Measurements from ENCODE around the gene NUDT22. TPM values are rescaled to one million over a fixed set of nuclear protein-coding genes. Genes with fewer than 3 reads are reported as not detected.

The NUDT22 gene
- total RNA-seq, 3 donors from 2014 or later (not counting 1 experiment from before 2014, with no cell fraction given) = 59.1 to 79.1 (median 74.8) TPM

DNA sequence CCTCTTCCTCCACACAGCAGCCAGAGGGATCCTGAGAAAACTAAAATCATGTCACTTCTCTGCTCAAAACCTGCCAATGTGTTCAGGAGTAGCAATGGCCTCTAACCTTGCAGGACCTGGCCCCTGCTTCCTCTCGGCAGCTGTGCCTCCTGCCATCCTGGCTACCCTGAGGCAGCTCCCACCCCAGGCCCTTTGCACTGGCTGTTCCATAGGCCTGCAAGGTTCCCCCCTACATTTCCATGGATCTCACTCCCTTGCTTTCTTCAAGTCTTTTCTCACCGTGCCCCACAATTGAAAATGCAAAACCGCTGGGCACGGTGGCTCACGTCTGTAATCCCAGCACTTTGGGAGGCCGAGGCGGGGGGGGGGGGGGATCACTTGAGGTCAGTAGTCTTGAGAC, 42.2 kb upstream of the NUDT22 start:
- peaks cover 20% of the 10 kb centered on the region for H3K4me1 ChIP-seq (ENCODE audit: control insufficient read depth, insufficient read depth, low read length)
- ATAC-seq (no peak), DNase-seq (no peak)
- no peaks in the 10 kb centered on the region for H3K36me3 ChIP-seq (ENCODE audit: control insufficient read depth, insufficient read depth, low read length)
- Mint-ChIP-seq H3K36me3 (no peaks in the 10 kb centered on the region), H3K27me3 (ENCODE audit: low read depth in 2 of 2) (no peaks in the 10 kb centered on the region), H3K27ac (no peak overlapping the region), H3K9me3 (no peaks in the 10 kb centered on the region), H3K4me1 (peaks cover 6 to 31% of the 10 kb centered on the region in 2 donors), H3K4me3 (peak overlapping the region; percentile 68)
- H3K4me3 ChIP-seq (ENCODE audit: low read length) = no peak overlapping the region
- H3K27ac ChIP-seq (ENCODE audit: low read length) = no peak overlapping the region
- TF ChIP-seq, protein P1, sequence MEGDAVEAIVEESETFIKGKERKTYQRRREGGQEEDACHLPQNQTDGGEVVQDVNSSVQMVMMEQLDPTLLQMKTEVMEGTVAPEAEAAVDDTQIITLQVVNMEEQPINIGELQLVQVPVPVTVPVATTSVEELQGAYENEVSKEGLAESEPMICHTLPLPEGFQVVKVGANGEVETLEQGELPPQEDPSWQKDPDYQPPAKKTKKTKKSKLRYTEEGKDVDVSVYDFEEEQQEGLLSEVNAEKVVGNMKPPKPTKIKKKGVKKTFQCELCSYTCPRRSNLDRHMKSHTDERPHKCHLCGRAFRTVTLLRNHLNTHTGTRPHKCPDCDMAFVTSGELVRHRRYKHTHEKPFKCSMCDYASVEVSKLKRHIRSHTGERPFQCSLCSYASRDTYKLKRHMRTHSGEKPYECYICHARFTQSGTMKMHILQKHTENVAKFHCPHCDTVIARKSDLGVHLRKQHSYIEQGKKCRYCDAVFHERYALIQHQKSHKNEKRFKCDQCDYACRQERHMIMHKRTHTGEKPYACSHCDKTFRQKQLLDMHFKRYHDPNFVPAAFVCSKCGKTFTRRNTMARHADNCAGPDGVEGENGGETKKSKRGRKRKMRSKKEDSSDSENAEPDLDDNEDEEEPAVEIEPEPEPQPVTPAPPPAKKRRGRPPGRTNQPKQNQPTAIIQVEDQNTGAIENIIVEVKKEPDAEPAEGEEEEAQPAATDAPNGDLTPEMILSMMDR (IDR thresholded peaks at IDR 0.05) = no peak
- H3K27me3 ChIP-seq (ENCODE audit: control insufficient read depth, insufficient read depth, low read length) = no peaks in the 10 kb centered on the region
- H3K9me3 ChIP-seq (ENCODE audit: control insufficient read depth, insufficient read depth, low read length) = no peaks in the 10 kb centered on the region
- intact Hi-C loops (cut with micrococcal nuclease) = no loop called here
- 95% methylated on average over 7 of the region's 7 CpGs for WGBS (ENCODE audit: insufficient coverage)

DNA sequence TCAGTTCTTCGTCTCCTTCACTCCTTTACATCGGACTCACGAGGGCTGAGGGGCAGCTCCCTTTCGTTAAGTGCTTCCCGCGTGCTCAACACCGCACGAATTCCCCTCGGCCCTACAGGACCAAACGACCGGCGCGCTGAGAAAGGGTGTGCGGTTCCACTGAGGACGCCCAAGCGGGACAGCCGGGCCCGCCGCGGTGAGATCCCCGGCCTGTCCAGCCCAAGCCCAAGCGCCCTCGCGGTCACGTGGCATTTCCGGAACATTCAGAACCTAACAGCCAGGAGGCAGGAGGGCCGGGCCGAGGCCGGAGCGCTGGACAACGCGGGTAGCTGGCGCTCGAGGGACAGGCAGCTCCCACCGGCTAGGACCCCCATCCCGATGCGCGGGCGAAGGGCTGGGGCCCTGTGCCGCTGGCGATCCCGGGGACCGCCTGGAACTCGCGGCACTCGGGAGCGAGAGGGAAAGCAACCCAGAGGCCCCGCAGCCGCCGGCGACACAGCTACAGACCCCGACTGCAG, 40.8 kb upstream of the NUDT22 start:
- TF ChIP-seq, protein P1 (IDR thresholded peaks at IDR 0.05) = no peak
- peak overlapping the region; percentile 60 for H3K4me3 ChIP-seq (ENCODE audit: low read length)
- DNase-seq = peak in 1 of 2 donors; percentile 59
- peaks cover 20% of the 10 kb centered on the region for H3K4me1 ChIP-seq (ENCODE audit: control insufficient read depth, insufficient read depth, low read length)
- Mint-ChIP-seq H3K4me3 (peak overlapping the region; percentile 98), H3K36me3 (no peaks in the 10 kb centered on the region), H3K27me3 (ENCODE audit: low read depth in 2 of 2) (no peaks in the 10 kb centered on the region), H3K4me1 (peaks cover 6 to 31% of the 10 kb centered on the region in 2 donors), H3K27ac (no peak overlapping the region), H3K9me3 (no peaks in the 10 kb centered on the region)
- H3K27me3 ChIP-seq (ENCODE audit: control insufficient read depth, insufficient read depth, low read length) = no peaks in the 10 kb centered on the region
- peak overlapping the region; percentile 66 for H3K27ac ChIP-seq (ENCODE audit: low read length)
- H3K36me3 ChIP-seq (ENCODE audit: control insufficient read depth, insufficient read depth, low read length) = no peaks in the 10 kb centered on the region
- no peaks in the 10 kb centered on the region for H3K9me3 ChIP-seq (ENCODE audit: control insufficient read depth, insufficient read depth, low read length)
- ATAC-seq = peak in 1 of 3 donors; percentile 1
- intact Hi-C loops (cut with micrococcal nuclease) = loop anchor here (1.0 to 5.0 kb wide), 3 partner anchors 56 to 132 kb away; partner anchors contain the start of genes CATSPERZ, FKBP2, PRDX5 and TRMT112
- under 1% methylated on average over 52 of the region's 52 CpGs for WGBS (ENCODE audit: insufficient coverage)

DNA sequence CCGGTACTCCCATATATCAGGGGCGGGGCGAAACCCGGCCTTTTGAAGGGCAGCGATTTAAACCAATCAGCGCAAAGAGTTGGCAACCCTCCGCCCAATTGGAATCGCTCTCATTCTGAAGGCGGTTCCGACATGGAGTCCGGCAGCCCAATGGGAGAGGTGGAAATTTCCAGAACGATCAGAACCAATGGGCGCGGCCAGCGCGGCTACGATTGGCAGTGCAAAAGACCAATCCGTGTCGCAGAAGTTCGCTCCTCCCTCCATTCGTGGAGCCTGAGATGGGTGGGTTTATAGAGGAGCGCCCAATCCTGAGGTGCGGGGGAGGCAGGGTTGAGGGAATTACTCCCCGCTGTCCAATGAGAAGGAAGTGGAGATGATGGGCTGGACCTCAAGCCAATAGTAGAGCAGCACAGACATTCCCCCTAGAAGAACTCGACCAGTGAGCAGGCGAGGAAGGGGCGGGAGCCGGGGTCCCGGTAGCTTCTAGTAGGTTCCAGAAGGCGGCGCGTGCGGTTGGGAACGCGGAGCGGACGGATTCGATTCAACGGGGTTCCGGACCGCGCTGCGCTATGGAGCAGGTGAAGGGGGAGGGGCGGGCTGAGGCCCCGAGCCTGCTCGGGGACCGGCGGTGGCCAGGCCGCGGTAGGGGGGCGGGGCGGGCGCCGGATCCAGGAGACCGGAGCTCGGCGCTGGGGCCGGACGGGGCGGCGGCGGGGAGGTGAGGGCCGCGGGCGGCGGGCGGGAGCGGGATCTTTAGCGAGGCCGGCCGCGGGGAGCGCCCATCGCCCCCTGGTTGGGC, 40.2 kb upstream of the NUDT22 start, which contains the start of gene STIP1:
STIP1 (plus strand) TSS at position 479 of the 799 bp plus-strand sequence; CDS start at position 570, 91 bp downstream.
- H3K27ac ChIP-seq (ENCODE audit: low read length) = peak within 1 kb of the TSS; percentile 66
- peaks cover 6 to 31% of the 10 kb centered on the region in 2 donors for H3K4me1 Mint-ChIP-seq
- H3K27me3 ChIP-seq (ENCODE audit: control insufficient read depth, insufficient read depth, low read length) = no peaks in the 10 kb centered on the region
- H3K27me3 Mint-ChIP-seq (ENCODE audit: low read depth in 2 of 2) = no peaks in the 10 kb centered on the region
- DNase-seq = peak; percentile 96 to 100
- TF ChIP-seq, protein P1 (IDR thresholded peaks at IDR 0.05) = no peak
- H3K27ac Mint-ChIP-seq = no peak within 1 kb of the TSS
- under 1% methylated on average over 74 of the region's 74 CpGs for WGBS (ENCODE audit: insufficient coverage)
- H3K9me3 ChIP-seq (ENCODE audit: control insufficient read depth, insufficient read depth, low read length) = no peaks in the 10 kb centered on the region
- intact Hi-C loops (cut with micrococcal nuclease) = loop anchor here (1.0 to 5.0 kb wide), 5 partner anchors 21 to 131 kb away; partner anchors contain the start of genes CATSPERZ, DNAJC4, FERMT3 and FKBP2
- peaks cover 20% of the 10 kb centered on the region for H3K4me1 ChIP-seq (ENCODE audit: control insufficient read depth, insufficient read depth, low read length)
- peak within 1 kb of the TSS; percentile 98 for H3K4me3 Mint-ChIP-seq
- no peaks in the 10 kb centered on the region for H3K36me3 ChIP-seq (ENCODE audit: control insufficient read depth, insufficient read depth, low read length)
- peak; percentile 85 to 95 (median 86) for ATAC-seq
- H3K4me3 ChIP-seq (ENCODE audit: low read length) = peak within 1 kb of the TSS; percentile 60
- H3K36me3 Mint-ChIP-seq = no peaks in the 10 kb centered on the region
- no peaks in the 10 kb centered on the region for H3K9me3 Mint-ChIP-seq
